Glomerular endothelial cell (primary cell): Measurements from ENCODE around the gene PIP4K2A. TPM values are rescaled to one million over a fixed set of nuclear protein-coding genes. Genes with fewer than 3 reads are reported as not detected.
"Not testable (repeated sequence)": the region's sequence is repeated elsewhere in the genome, so short reads cannot be mapped to it uniquely, and the experiment has no call there.

Source experiments
- DNase-seq: peaks from one replicate; pipeline ENCODE4 v3.0.0-alpha.2; 2011; ENCODE audit warnings: low read depth, low spot score; ENCODE audit errors: extremely low read depth
- total RNA-seq: library from RNA; depleted of rRNA; stranded (reverse); fragments of >200 nt; gene quantifications from 2 replicates; pipeline ENCODE4 v1.2.3, GENCODE V29; 2015

Gene PIP4K2A
- total RNA-seq, 1 donor from 2014 or later, result 27.0 TPM

GRCh38 chr10:22719406-22720042, 5.1 kb upstream of the PIP4K2A start:
- DNase-seq, result no peak

- DNase-seq, result not testable (repeated sequence)
Observed at GRCh38 chr10:22718659-22719058, 4.3 kb upstream of the PIP4K2A start.

- no peak for DNase-seq
Observed at GRCh38 chr10:22717728-22718127, 3.4 kb upstream of the PIP4K2A start.

- no peak for DNase-seq
Observed at GRCh38 chr10:22716943-22717342, 2.6 kb upstream of the PIP4K2A start.

- DNase-seq, result no peak
Observed at GRCh38 chr10:22715290-22715625, 880 bp upstream of the PIP4K2A start.

- DNase-seq, result no peak
Observed at GRCh38 chr10:22713853-22714478, 412 bp downstream of the PIP4K2A start.

GRCh38 chr10:22712956-22713852, 1.2 kb downstream of the PIP4K2A start:
- no peak for DNase-seq

GRCh38 chr10:22712211-22712955, 2.0 kb downstream of the PIP4K2A start:
- no peak for DNase-seq

GRCh38 chr10:22711373-22711772, 3.0 kb downstream of the PIP4K2A start:
- DNase-seq, result no peak

- DNase-seq, result no peak
Observed at GRCh38 chr10:22710139-22710745, 4.1 kb downstream of the PIP4K2A start.

GRCh38 chr10:22708772-22709171, 5.6 kb downstream of the PIP4K2A start:
- no peak for DNase-seq

- DNase-seq, result no peak
Observed at GRCh38 chr10:22705527-22705926, 8.9 kb downstream of the PIP4K2A start.

GRCh38 chr10:22704942-22705341, 9.4 kb downstream of the PIP4K2A start:
- DNase-seq, result no peak

GRCh38 chr10:22704471-22704911, 9.9 kb downstream of the PIP4K2A start:
- no peak for DNase-seq

GRCh38 chr10:22702348-22702747, 12.0 kb downstream of the PIP4K2A start:
- DNase-seq, result no peak

- DNase-seq, result no peak
Observed at GRCh38 chr10:22701132-22701826, 13.1 kb downstream of the PIP4K2A start.

GRCh38 chr10:22700489-22700888, 13.9 kb downstream of the PIP4K2A start:
- no peak for DNase-seq

- DNase-seq, result no peak
Observed at GRCh38 chr10:22699976-22700375, 14.4 kb downstream of the PIP4K2A start.

GRCh38 chr10:22698941-22699440, 15.4 kb downstream of the PIP4K2A start:
- no peak for DNase-seq

- DNase-seq, result no peak
Observed at GRCh38 chr10:22697800-22698199, 16.6 kb downstream of the PIP4K2A start.
